Spleen (tissue), 11 donors: ENCODE results near the gene HCFC1R1. TPM values are rescaled to one million over a fixed set of nuclear protein-coding genes. Genes with fewer than 3 reads are reported as not detected.
A peak's percentile ranks its signal among the peaks of the same experiment; 100 is the strongest.

Source experiments
- DNase-seq: peaks from one replicate; pipeline ENCODE4 v3.0.0-alpha.2; 2020
- H3K27ac ChIP-seq, 8 donors: fragments of 200-600 bp; sonication (generic) in 7 of 8; 1 replicate in 4 of 8; 2 replicates in 4 of 8; pipeline versions ENCODE4 v1.5.0 to v1.8.0; 2016 to 2021; ENCODE audit warnings: inconsistent platforms in 4 of 8, mild to moderate bottlenecking in 4 of 8, moderate library complexity in 1 of 8
- H3K27me3 ChIP-seq, 7 donors: fragments of 200-600 bp; sonication (generic) in 6 of 7; replicated peaks in 1 of 7; 1 replicate in 4 of 7; 2 replicates in 3 of 7; pipeline versions ENCODE4 v1.5.0 to v1.8.0; 2016 to 2021; ENCODE audit warnings: inconsistent platforms in 3 of 7, mild to moderate bottlenecking in 1 of 7
- H3K36me3 ChIP-seq, 6 donors: fragments of 200-600 bp; sonication (generic) in 5 of 6; 1 replicate in 4 of 6; 2 replicates in 2 of 6; pipeline versions ENCODE4 v1.5.0 to v1.8.0; 2016 to 2021; ENCODE audit warnings: inconsistent platforms in 2 of 6
- H3K4me1 ChIP-seq, 6 donors: fragments of 200-600 bp; sonication (generic) in 5 of 6; 1 replicate in 3 of 6; 2 replicates in 3 of 6; pipeline versions ENCODE4 v1.5.0 to v1.8.0; 2016 to 2021; ENCODE audit warnings: inconsistent platforms in 3 of 6
- H3K4me3 ChIP-seq, 8 donors: fragments of 200-600 bp; sonication (generic) in 7 of 8; 1 replicate in 4 of 8; 2 replicates in 4 of 8; pipeline versions ENCODE4 v1.5.0 to v1.8.0; 2016 to 2021; ENCODE audit warnings: inconsistent platforms in 4 of 8, mild to moderate bottlenecking in 4 of 8, moderate library complexity in 2 of 8
- H3K9me3 ChIP-seq, 8 donors: fragments of 200-600 bp; sonication (generic) in 7 of 8; 1 replicate in 4 of 8; 2 replicates in 4 of 8; pipeline versions ENCODE4 v1.5.0 to v1.8.0; 2016 to 2021; ENCODE audit warnings: inconsistent platforms in 4 of 8
- POLR2A ChIP-seq, 3 donors: fragments of 450-650 bp; IDR thresholded peaks; one replicate each; pipeline ENCODE4 v1.5.1; 2017; ENCODE audit warnings: antibody characterized with exemption in 3 of 3, mild to moderate bottlenecking in 1 of 3
- POLR2AphosphoS5 ChIP-seq, 3 donors: sonication (generic); formaldehyde crosslinking; IDR thresholded peaks; one replicate each; pipeline ENCODE4 v1.5.1; 2017; ENCODE audit warnings: antibody characterized with exemption in 3 of 3
- WGBS, 5 donors: extraction: QIAGEN DNeasy Blood & Tissue Kit in 3 of 5; methylation state at CpG; one replicate each; pipeline versions ENCODE4 v1.1.5 to v1.1.7; 2013 to 2018; 5-methylcytosine and 5-hydroxymethylcytosine counted together
- intact Hi-C: fragments of 100-400 bp; cut with DNase I; formaldehyde crosslinking; loops from one replicate; pipeline ENCODE4 v1.15.0; 2023; ENCODE audit warnings: low total_unique reads
- polyA plus RNA-seq, 3 donors: library from polyadenylated mRNA; stranded (reverse); fragments of 200-250 nt; gene quantifications; one replicate each; pipeline ENCODE4 v1.2.1, GENCODE V29; 2013
- total RNA-seq, 7 donors: library from RNA; depleted of rRNA in 3 of 7; stranded (reverse); fragments of >200 nt in 3 of 7; fragmentation: NEBNext Ultra II Directional in 4 of 7; extraction: Animal tissue kit (Norgen Biotek cat#: 25700) in 4 of 7; gene quantifications; one replicate each; pipeline versions ENCODE4 v1.1.0 to v1.2.1, GENCODE V29; 2016 to 2021
- TF ChIP-seq, protein P1 (sequence below), 11 experiments: fragments of 200-600 bp in 7 of 11; fragments of 450-650 bp in 4 of 11; sonication (generic) in 4 of 11; IDR thresholded peaks in 8 of 11; conservative IDR thresholded peaks in 3 of 11; 1 replicate in 7 of 11; 2 replicates in 4 of 11; pipeline versions ENCODE4 v1.4.0 to v1.8.0; 2016 to 2021; ENCODE audit warnings: antibody characterized with exemption in 11 of 11, inconsistent platforms in 4 of 11, mild to moderate bottlenecking in 1 of 11
- donor health status: healthy with polysubstance abuse.
- donor health status: DM: no; HTN: no; CAD: no; lungs with moderate emphysema.
- donor health status: DM: no; HTN: no; CAD: no.
- donor health status: Bipolar disorder and iron deficiency.
- donor health status: healthy.
- donor health status: DM: no; HTN: no; CAD: no.
- donor health status: DM: yes; HTN: yes; CAD: no.

HCFC1R1 gene
- total and polyA plus RNA-seq, 10 donors: 15.5 to 74.5 (median 27.2) TPM

DNA sequence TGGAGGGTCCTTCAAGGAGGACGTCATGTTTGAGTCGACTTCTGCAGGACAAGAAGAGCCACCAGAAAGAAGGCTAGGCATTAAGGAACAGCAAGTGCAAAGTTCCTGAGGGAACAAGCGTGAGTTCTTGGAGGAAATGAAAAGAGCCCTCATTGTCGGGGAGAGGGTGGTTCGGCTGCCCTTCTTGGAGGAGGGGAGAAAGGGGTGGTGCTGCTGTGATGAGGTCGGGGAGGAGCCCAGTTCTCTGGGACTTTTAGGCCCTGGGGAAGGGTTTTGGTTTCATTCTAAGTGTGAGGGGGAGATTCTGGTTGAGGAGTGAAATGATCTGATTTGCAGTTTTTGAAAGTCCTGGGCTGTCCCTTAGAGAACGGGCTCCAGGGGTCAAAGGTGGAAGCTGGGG, 8.9 kb upstream of the HCFC1R1 start:
- WGBS, 5 donors: 22 to 40% (median 29%) methylated on average over 7 of the region's 7 CpGs
- Histone ChIP-seq H3K9me3 (no peaks in the 10 kb centered on the region), H3K4me3 (no peak overlapping the region), H3K4me1 (peaks cover 10 to 83% (median 42%) of the 10 kb centered on the region in 6 donors), H3K36me3 (peaks cover 0 to 3% (median 0%) of the 10 kb centered on the region in 6 donors), H3K27ac (no peak overlapping the region), H3K27me3 (peaks cover 7 to 96% (median 80%) of the 10 kb centered on the region in 7 donors)
- no peak for DNase-seq
- TF ChIP-seq POLR2AphosphoS5 (IDR thresholded peaks at IDR 0.05): no peak
- TF ChIP-seq, protein P1, sequence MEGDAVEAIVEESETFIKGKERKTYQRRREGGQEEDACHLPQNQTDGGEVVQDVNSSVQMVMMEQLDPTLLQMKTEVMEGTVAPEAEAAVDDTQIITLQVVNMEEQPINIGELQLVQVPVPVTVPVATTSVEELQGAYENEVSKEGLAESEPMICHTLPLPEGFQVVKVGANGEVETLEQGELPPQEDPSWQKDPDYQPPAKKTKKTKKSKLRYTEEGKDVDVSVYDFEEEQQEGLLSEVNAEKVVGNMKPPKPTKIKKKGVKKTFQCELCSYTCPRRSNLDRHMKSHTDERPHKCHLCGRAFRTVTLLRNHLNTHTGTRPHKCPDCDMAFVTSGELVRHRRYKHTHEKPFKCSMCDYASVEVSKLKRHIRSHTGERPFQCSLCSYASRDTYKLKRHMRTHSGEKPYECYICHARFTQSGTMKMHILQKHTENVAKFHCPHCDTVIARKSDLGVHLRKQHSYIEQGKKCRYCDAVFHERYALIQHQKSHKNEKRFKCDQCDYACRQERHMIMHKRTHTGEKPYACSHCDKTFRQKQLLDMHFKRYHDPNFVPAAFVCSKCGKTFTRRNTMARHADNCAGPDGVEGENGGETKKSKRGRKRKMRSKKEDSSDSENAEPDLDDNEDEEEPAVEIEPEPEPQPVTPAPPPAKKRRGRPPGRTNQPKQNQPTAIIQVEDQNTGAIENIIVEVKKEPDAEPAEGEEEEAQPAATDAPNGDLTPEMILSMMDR (IDR thresholded peaks at IDR 0.05 in 8 of 11, conservative IDR thresholded peaks at IDR 0.05 in 3 of 11): no peak
- no peak for TF ChIP-seq POLR2A (IDR thresholded peaks at IDR 0.05)
- intact Hi-C loops: no loop called here

DNA sequence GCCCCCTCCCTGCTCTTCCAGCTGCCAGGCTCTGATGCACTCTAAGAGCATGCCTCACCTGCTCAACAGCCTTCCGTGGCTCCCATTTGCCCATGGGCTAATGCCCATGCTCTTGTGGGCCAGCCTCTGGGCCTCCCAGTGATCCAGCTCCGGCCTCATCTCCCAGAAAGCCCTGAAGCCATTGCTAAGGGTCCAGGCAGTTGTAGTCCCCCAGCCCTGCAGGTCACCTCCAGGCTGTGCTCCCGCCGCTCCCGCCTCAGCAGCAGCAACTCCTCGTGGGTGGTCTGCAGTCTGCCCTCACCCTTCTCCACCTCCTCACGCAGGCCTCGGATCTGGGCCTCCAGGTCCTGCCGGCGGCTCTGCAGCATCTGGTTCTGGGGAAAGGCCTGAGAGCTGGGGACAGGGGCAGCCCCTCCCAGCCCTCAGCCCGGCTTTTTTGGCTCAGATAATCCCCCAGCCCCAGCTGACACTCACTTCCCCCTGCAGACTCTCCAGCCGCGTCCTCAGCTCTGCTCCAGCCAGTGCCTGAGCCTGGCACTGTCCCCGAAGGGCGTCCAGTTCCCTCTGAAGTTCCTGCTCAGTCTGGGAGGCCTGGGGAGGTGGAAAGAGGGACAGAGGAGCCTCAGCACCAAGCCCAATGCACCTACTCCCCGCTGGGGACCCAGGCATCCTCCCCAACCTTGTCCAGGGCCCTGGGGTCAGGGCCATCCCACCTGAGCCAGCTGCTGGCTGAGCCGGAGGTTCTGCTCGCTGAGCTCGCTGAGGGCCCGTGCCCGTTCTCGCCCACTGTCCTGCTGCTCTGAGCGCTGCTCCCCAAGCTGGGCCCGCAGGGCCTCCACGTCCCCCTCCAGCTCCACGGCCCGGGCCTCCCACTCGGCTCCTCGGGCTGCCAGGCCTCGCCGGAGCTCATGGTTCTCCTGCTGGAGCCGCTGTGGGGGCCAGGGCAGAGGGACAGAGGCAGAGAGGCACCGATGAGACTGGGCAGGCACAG, 6.8 kb upstream of the HCFC1R1 start:
- intact Hi-C loops: no loop called here
- 74 to 81% (median 79%) methylated on average over 28 to 33 of the region's 33 CpGs for WGBS, 5 donors
- TF ChIP-seq, protein P1 (IDR thresholded peaks at IDR 0.05 in 8 of 11, conservative IDR thresholded peaks at IDR 0.05 in 3 of 11): no peak
- TF ChIP-seq POLR2A (IDR thresholded peaks at IDR 0.05) (no peak), POLR2AphosphoS5 (IDR thresholded peaks at IDR 0.05) (no peak)
- Histone ChIP-seq H3K4me3 (no peak overlapping the region), H3K27ac (no peak overlapping the region), H3K9me3 (no peaks in the 10 kb centered on the region), H3K4me1 (peaks cover 4 to 72% (median 28%) of the 10 kb centered on the region in 6 donors), H3K27me3 (peaks cover 0 to 75% (median 59%) of the 10 kb centered on the region in 7 donors), H3K36me3 (peaks cover 0 to 24% (median 18%) of the 10 kb centered on the region in 6 donors)
- DNase-seq: peak; percentile 76

DNA sequence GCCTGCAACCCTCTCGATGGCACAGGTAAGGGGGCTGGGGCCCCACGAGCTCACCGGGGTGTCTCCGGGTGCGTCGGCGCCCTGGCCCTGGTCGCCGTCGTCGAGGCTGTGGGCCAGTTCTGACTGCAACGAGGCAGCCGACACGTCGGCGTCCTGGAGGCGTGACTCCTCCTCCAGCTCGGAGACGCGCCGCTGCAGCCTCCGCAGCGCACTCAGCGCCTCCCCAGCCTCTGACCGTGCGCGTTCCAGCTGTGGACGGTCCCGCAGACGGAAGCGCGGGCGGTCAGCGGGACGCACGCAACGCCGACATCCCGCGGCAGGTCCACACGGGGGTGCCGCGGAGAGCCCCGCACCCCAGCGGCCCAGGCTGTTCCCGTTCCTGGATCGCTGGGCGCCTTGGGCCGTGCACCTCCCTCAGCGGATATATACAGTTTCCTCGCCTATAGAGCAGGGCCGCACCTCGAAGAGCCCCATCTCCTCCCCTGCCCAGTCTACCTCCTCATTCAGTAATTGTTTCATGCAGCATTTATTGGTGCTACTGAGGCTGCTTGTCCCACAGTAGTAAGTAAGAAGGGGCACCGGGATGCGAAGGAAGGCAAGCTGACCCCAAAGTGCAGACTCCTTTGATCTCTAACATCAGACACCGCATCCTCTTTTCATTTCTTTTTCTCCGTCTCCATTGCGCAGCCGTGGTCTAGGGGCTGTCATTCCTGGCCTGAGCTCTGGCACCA, 5.9 kb upstream of the HCFC1R1 start:
- peaks cover 0 to 27% (median 18%) of the 10 kb centered on the region in 6 donors for H3K36me3 ChIP-seq
- peak overlapping the region in 4 of 8 donors; percentile 13 to 61 (median 17) for H3K4me3 ChIP-seq
- 7 to 35% (median 10%) methylated on average over 12 to 59 of the region's 59 CpGs for WGBS, 5 donors
- H3K9me3 ChIP-seq: no peaks in the 10 kb centered on the region
- peaks cover 5 to 72% (median 33%) of the 10 kb centered on the region in 6 donors for H3K4me1 ChIP-seq
- no peak overlapping the region for H3K27ac ChIP-seq
- peak; percentile 86 for DNase-seq
- TF ChIP-seq POLR2A (IDR thresholded peaks at IDR 0.05): no peak
- TF ChIP-seq POLR2AphosphoS5 (IDR thresholded peaks at IDR 0.05): peak in 1 of 3 donors; percentile 54
- TF ChIP-seq, protein P1 (IDR thresholded peaks at IDR 0.05 in 8 of 11, conservative IDR thresholded peaks at IDR 0.05 in 3 of 11): no peak
- intact Hi-C loops: no loop called here
- peaks cover 0 to 67% (median 50%) of the 10 kb centered on the region in 7 donors for H3K27me3 ChIP-seq
